ENCODE measurements around the gene PSMD8. TPM values are rescaled to one million over a fixed set of nuclear protein-coding genes. Genes with fewer than 3 reads are reported as not detected.

The PSMD8 gene
- total RNA-seq, 1 donor from 2014 or later = 215 TPM

- H3K79me2 ChIP-seq (ENCODE audit: insufficient read depth, low read length) = no peaks in the 10 kb centered on the region
- H3K4me1 Mint-ChIP-seq (ENCODE audit: low read depth, unreplicated experiment) = no peaks in the 10 kb centered on the region
- H4K20me1 ChIP-seq (ENCODE audit: insufficient read depth, low read length) = no peaks in the 10 kb centered on the region
- no peaks in the 10 kb centered on the region for H3K4me1 ChIP-seq (ENCODE audit: insufficient read depth, low read length)
- FAIRE-seq (no peak), DNase-seq (ENCODE audit: low read depth) (no peak)
- H3K27ac ChIP-seq (ENCODE audit: low read depth, low read length) = no peak overlapping the region
- no peak for TF ChIP-seq EZH2 (IDR thresholded peaks at IDR 0.05; ENCODE audit: insufficient read depth, low read length)
- no peak for TF ChIP-seq CTCF (IDR thresholded peaks at IDR 0.05; ENCODE audit: insufficient read depth, low read depth, low read length)
- no peak overlapping the region for H3K4me2 ChIP-seq (ENCODE audit: low read length)
- peaks cover 50% of the 10 kb centered on the region for H3K27me3 Mint-ChIP-seq (ENCODE audit: low read depth, unreplicated experiment)
- H3K36me3 ChIP-seq (ENCODE audit: insufficient read depth, low read length) = no peaks in the 10 kb centered on the region
- no peak overlapping the region for H3K4me3 ChIP-seq (ENCODE audit: insufficient read depth, low read depth, low read length)
- no peak overlapping the region for H3K9ac ChIP-seq (ENCODE audit: low read length)
- H2AFZ ChIP-seq (ENCODE audit: low read depth, low read length) = no peak overlapping the region
- H3K4me3 Mint-ChIP-seq (ENCODE audit: unreplicated experiment) = no peak overlapping the region
- H3K27ac Mint-ChIP-seq (ENCODE audit: unreplicated experiment) = no peak overlapping the region
- H3K9me3 ChIP-seq (ENCODE audit: insufficient read depth, low read depth, low read length) = no peaks in the 10 kb centered on the region
- H3K9me3 Mint-ChIP-seq (ENCODE audit: unreplicated experiment) = no peaks in the 10 kb centered on the region
- H3K27me3 ChIP-seq (ENCODE audit: insufficient read depth, low read length) = peaks cover 28% of the 10 kb centered on the region
- H3K36me3 Mint-ChIP-seq (ENCODE audit: low read depth, unreplicated experiment) = peaks cover 1% of the 10 kb centered on the region
These were observed 18.3 kb upstream of the PSMD8 start for GRCh38 chr19:38355728-38356725.

- peaks cover 1% of the 10 kb centered on the region for H3K36me3 Mint-ChIP-seq (ENCODE audit: low read depth, unreplicated experiment)
- H3K36me3 ChIP-seq (ENCODE audit: insufficient read depth, low read length) = no peaks in the 10 kb centered on the region
- H3K4me1 Mint-ChIP-seq (ENCODE audit: low read depth, unreplicated experiment) = no peaks in the 10 kb centered on the region
- H2AFZ ChIP-seq (ENCODE audit: low read depth, low read length) = no peak overlapping the region
- no peak overlapping the region for H3K9ac ChIP-seq (ENCODE audit: low read length)
- peaks cover 31% of the 10 kb centered on the region for H3K27me3 ChIP-seq (ENCODE audit: insufficient read depth, low read length)
- no peak for FAIRE-seq
- no peaks in the 10 kb centered on the region for H3K9me3 Mint-ChIP-seq (ENCODE audit: unreplicated experiment)
- H4K20me1 ChIP-seq (ENCODE audit: insufficient read depth, low read length) = no peaks in the 10 kb centered on the region
- H3K4me2 ChIP-seq (ENCODE audit: low read length) = no peak overlapping the region
- no peak overlapping the region for H3K4me3 ChIP-seq (ENCODE audit: insufficient read depth, low read depth, low read length)
- no peak overlapping the region for H3K27ac Mint-ChIP-seq (ENCODE audit: unreplicated experiment)
- no peak for TF ChIP-seq EZH2 (IDR thresholded peaks at IDR 0.05; ENCODE audit: insufficient read depth, low read length)
- no peak for TF ChIP-seq CTCF (IDR thresholded peaks at IDR 0.05; ENCODE audit: insufficient read depth, low read depth, low read length)
- H3K4me1 ChIP-seq (ENCODE audit: insufficient read depth, low read length) = peaks cover 9% of the 10 kb centered on the region
- H3K27ac ChIP-seq (ENCODE audit: low read depth, low read length) = no peak overlapping the region
- no peak overlapping the region for H3K4me3 Mint-ChIP-seq (ENCODE audit: unreplicated experiment)
- peaks cover 53% of the 10 kb centered on the region for H3K27me3 Mint-ChIP-seq (ENCODE audit: low read depth, unreplicated experiment)
- no peak for DNase-seq (ENCODE audit: low read depth)
- H3K79me2 ChIP-seq (ENCODE audit: insufficient read depth, low read length) = no peaks in the 10 kb centered on the region
- H3K9me3 ChIP-seq (ENCODE audit: insufficient read depth, low read depth, low read length) = no peaks in the 10 kb centered on the region
These were observed 16.3 kb upstream of the PSMD8 start for GRCh38 chr19:38358071-38358470.

Measured in astrocyte (in vitro differentiated cells and primary cell).